ENCODE measurements around the gene PDZD2.
"Not testable (repeated sequence)": the region's sequence is repeated elsewhere in the genome, so short reads cannot be mapped to it uniquely, and the experiment has no call there.

PDZD2 gene

GRCh38 chr5:32057187-32058096, 418.5 kb downstream of the PDZD2 start:
- DNase-seq: no peak

- no peak for DNase-seq
These were observed 419.2 kb downstream of the PDZD2 start for GRCh38 chr5:32058101-32058500.

- DNase-seq: no peak
These were observed 420.1 kb downstream of the PDZD2 start for GRCh38 chr5:32058997-32059396.

- no peak for DNase-seq
These were observed 421.0 kb downstream of the PDZD2 start for GRCh38 chr5:32059761-32060530.

GRCh38 chr5:32061236-32061635, 422.3 kb downstream of the PDZD2 start:
- no peak for DNase-seq

- peak; percentile 44 for DNase-seq
These were observed 427.5 kb downstream of the PDZD2 start for GRCh38 chr5:32066448-32066847.

GRCh38 chr5:32067774-32068470, 429.0 kb downstream of the PDZD2 start:
- no peak for DNase-seq

GRCh38 chr5:32068561-32068960, 429.6 kb downstream of the PDZD2 start:
- no peak for DNase-seq

GRCh38 chr5:32069396-32069795, 430.5 kb downstream of the PDZD2 start:
- DNase-seq: no peak

- DNase-seq: no peak
These were observed 432.5 kb downstream of the PDZD2 start for GRCh38 chr5:32071351-32071944.

- no peak for DNase-seq
These were observed 433.1 kb downstream of the PDZD2 start for GRCh38 chr5:32072054-32072453.

- no peak for DNase-seq
These were observed 435.5 kb downstream of the PDZD2 start for GRCh38 chr5:32074401-32074800.

- peak; percentile 62 for DNase-seq
These were observed 438.1 kb downstream of the PDZD2 start for GRCh38 chr5:32076699-32077695.

- not testable (repeated sequence) for DNase-seq
These were observed 439.9 kb downstream of the PDZD2 start for GRCh38 chr5:32078855-32079254.

GRCh38 chr5:32080565-32080964, 441.6 kb downstream of the PDZD2 start:
- not testable (repeated sequence) for DNase-seq

- no peak for DNase-seq
These were observed 443.8 kb downstream of the PDZD2 start for GRCh38 chr5:32082701-32083100.

- DNase-seq: no peak
These were observed 445.1 kb downstream of the PDZD2 start for GRCh38 chr5:32083981-32084430.

- no peak for DNase-seq
These were observed 448.5 kb downstream of the PDZD2 start for GRCh38 chr5:32087086-32088082.

GRCh38 chr5:32088214-32088613, 449.3 kb downstream of the PDZD2 start:
- no peak for DNase-seq
